Ascending aorta (tissue), 2 donors: ENCODE results near the gene CXCR3. TPM values are rescaled to one million over a fixed set of nuclear protein-coding genes. Genes with fewer than 3 reads are reported as not detected.

Source experiments
- DNase-seq, 2 donors: peaks; one replicate each; pipeline ENCODE4 v3.0.0-alpha.2; 2019; ENCODE audit warnings: low spot score in 2 of 2
- H3K27ac ChIP-seq, 2 donors: fragments of 200-600 bp; sonication (generic); one replicate each; pipeline ENCODE4 v1.5.1; 2016 to 2017; ENCODE audit warnings: mild to moderate bottlenecking in 1 of 2
- H3K27me3 ChIP-seq: fragments of 200-600 bp; sonication (generic); one replicate; pipeline ENCODE4 v1.5.1; 2017
- H3K36me3 ChIP-seq, 2 donors: fragments of 200-600 bp; sonication (generic); one replicate each; pipeline ENCODE4 v1.5.1; 2016
- H3K4me1 ChIP-seq, 2 donors: fragments of 200-600 bp; sonication (generic); one replicate each; pipeline ENCODE4 v1.5.1; 2016 to 2017; ENCODE audit warnings: mild to moderate bottlenecking in 1 of 2
- H3K4me3 ChIP-seq, 2 donors: fragments of 200-600 bp; sonication (generic); one replicate each; pipeline ENCODE4 v1.5.1; 2016 to 2017; ENCODE audit warnings: mild to moderate bottlenecking in 1 of 2
- H3K9me3 ChIP-seq, 2 donors: fragments of 200-600 bp; sonication (generic); one replicate each; pipeline ENCODE4 v1.5.1; 2016
- CTCF ChIP-seq, 3 experiments: fragments of 200-600 bp in 2 of 3; fragments of 450-650 bp in 1 of 3; sonication (generic) in 2 of 3; IDR thresholded peaks; one replicate each; pipeline ENCODE4 v1.5.1; 2016 to 2019; ENCODE audit warnings: antibody characterized with exemption in 3 of 3, mild to moderate bottlenecking in 1 of 3, moderate library complexity in 1 of 3
- intact Hi-C: fragments of 100-400 bp; cut with DNase I; formaldehyde crosslinking; loops from one replicate; pipeline ENCODE4 v1.15.1; 2023
- total RNA-seq: library from RNA; depleted of rRNA; stranded (reverse); fragments of >200 nt; gene quantifications from one replicate; pipeline ENCODE4 v1.1.0, GENCODE V29; 2016

The CXCR3 gene
- total RNA-seq, 1 donor from 2014 or later, result not detected

- Histone ChIP-seq H3K4me3 (no peak overlapping the region), H3K4me1 (no peaks in the 10 kb centered on the region), H3K9me3 (no peaks in the 10 kb centered on the region), H3K27ac (no peak overlapping the region), H3K36me3 (no peaks in the 10 kb centered on the region), H3K27me3 (no peaks in the 10 kb centered on the region)
- no peak for TF ChIP-seq CTCF (IDR thresholded peaks at IDR 0.05)
- no peak for DNase-seq
- intact Hi-C loops, result no loop called here
These were observed 31.4 kb downstream of the CXCR3 start for GRCh38 chrX:71586929-71587328.

- no peak overlapping the region for H3K27ac ChIP-seq
- no peaks in the 10 kb centered on the region for H3K9me3 ChIP-seq
- no peak for TF ChIP-seq CTCF (IDR thresholded peaks at IDR 0.05)
- H3K27me3 ChIP-seq, result no peaks in the 10 kb centered on the region
- intact Hi-C loops, result no loop called here
- H3K36me3 ChIP-seq, result peaks cover 7 to 17% of the 10 kb centered on the region in 2 donors
- no peak overlapping the region for H3K4me3 ChIP-seq
- H3K4me1 ChIP-seq, result no peaks in the 10 kb centered on the region
- no peak for DNase-seq
These were observed 37.1 kb downstream of the CXCR3 start for GRCh38 chrX:71581210-71581609.

GRCh38 chrX:71579990-71580380 lies 38.3 kb downstream of the CXCR3 start:
- Histone ChIP-seq H3K36me3 (peaks cover 7 to 19% of the 10 kb centered on the region in 2 donors), H3K4me3 (no peak overlapping the region), H3K27ac (no peak overlapping the region), H3K27me3 (no peaks in the 10 kb centered on the region), H3K4me1 (no peaks in the 10 kb centered on the region), H3K9me3 (no peaks in the 10 kb centered on the region)
- no peak for DNase-seq
- intact Hi-C loops, result no loop called here
- no peak for TF ChIP-seq CTCF (IDR thresholded peaks at IDR 0.05)

- Histone ChIP-seq H3K4me3 (no peak overlapping the region), H3K27me3 (no peaks in the 10 kb centered on the region), H3K27ac (no peak overlapping the region), H3K4me1 (no peaks in the 10 kb centered on the region), H3K9me3 (no peaks in the 10 kb centered on the region), H3K36me3 (peaks cover 7 to 19% of the 10 kb centered on the region in 2 donors)
- no peak for DNase-seq
- intact Hi-C loops, result no loop called here
- TF ChIP-seq CTCF (IDR thresholded peaks at IDR 0.05), result no peak
These were observed 38.9 kb downstream of the CXCR3 start for GRCh38 chrX:71579136-71579989.

- Histone ChIP-seq H3K9me3 (no peaks in the 10 kb centered on the region), H3K36me3 (peaks cover 11 to 23% of the 10 kb centered on the region in 2 donors), H3K27ac (no peak within 1 kb of the TSS), H3K4me1 (no peaks in the 10 kb centered on the region), H3K4me3 (no peak within 1 kb of the TSS), H3K27me3 (no peaks in the 10 kb centered on the region)
- intact Hi-C loops, result no loop called here
- no peak for DNase-seq
- no peak for TF ChIP-seq CTCF (IDR thresholded peaks at IDR 0.05)
These were observed 39.8 kb downstream of the CXCR3 start, which contains the start of gene GCNA for GRCh38 chrX:71578253-71579135. Gene GCNA, plus strand, starts transcription at chrX:71578437. Its CDS starts 2,385 bp downstream, at chrX:71580822.
